HFFc6 (cell line): Measurements from ENCODE around the gene GPR3. TPM values are rescaled to one million over a fixed set of nuclear protein-coding genes. Genes with fewer than 3 reads are reported as not detected.
"Not testable (repeated sequence)": the region's sequence is repeated elsewhere in the genome, so short reads cannot be mapped to it uniquely, and the experiment has no call there.

Experiments
- DNase-seq: peaks from one replicate; pipeline ENCODE4 v3.0.0-alpha.2; 2018
- H3K27ac Mint-ChIP-seq: 2 replicates; pipeline ENCODE4 v1.8.0; 2020; ENCODE audit warnings: mild to moderate bottlenecking, mixed read lengths
- H3K27me3 Mint-ChIP-seq: 2 replicates; pipeline ENCODE4 v1.8.0; 2021; ENCODE audit warnings: mild to moderate bottlenecking, moderate library complexity, mixed read lengths; ENCODE audit not compliant: insufficient read depth
- H3K36me3 Mint-ChIP-seq: 2 replicates; pipeline ENCODE4 v1.8.0; 2021; ENCODE audit warnings: low read depth, mixed read lengths
- H3K4me1 Mint-ChIP-seq: 2 replicates; pipeline ENCODE4 v1.8.0; 2020; ENCODE audit warnings: low read depth, mixed read lengths
- H3K4me3 Mint-ChIP-seq: 2 replicates; pipeline ENCODE4 v1.8.0; 2020; ENCODE audit warnings: mild to moderate bottlenecking, moderate library complexity, mixed read lengths
- H3K9me3 Mint-ChIP-seq: 2 replicates; pipeline ENCODE4 v1.8.0; 2020; ENCODE audit warnings: mild to moderate bottlenecking, mixed read lengths
- CTCF ChIP-seq: fragments of 200-600 bp; sonication (generic); IDR thresholded peaks from 2 replicates; pipeline ENCODE4 v1.5.0; 2021; ENCODE audit warnings: antibody characterized with exemption, mild to moderate bottlenecking
- total RNA-seq, 6 experiments: library from RNA; stranded (reverse); fragmentation: NEBNext Ultra II Directional; extraction: Animal tissue kit (Norgen Biotek cat#: 25700); gene quantifications; 2 replicates in 1 of 6; 3 replicates in 5 of 6; pipeline ENCODE4 v1.2.3, GENCODE V29; 2021

Gene GPR3
- total RNA-seq, 6 experiments from 2014 or later = 2.3 to 3.3 (median 2.9) TPM

GRCh38 chr1:27427816-27428315 lies 35.4 kb downstream of the GPR3 start:
- TF ChIP-seq CTCF = no peak
- H3K27me3 Mint-ChIP-seq = no peaks in the 10 kb centered on the region
- DNase-seq = no peak
- no peaks in the 10 kb centered on the region for H3K9me3 Mint-ChIP-seq
- H3K4me3 Mint-ChIP-seq = peak overlapping the region; percentile 74; the same call in 1 of the 2 replicates
- H3K4me1 Mint-ChIP-seq = peaks cover 36% of the 10 kb centered on the region
- peak overlapping the region; percentile 89 for H3K27ac Mint-ChIP-seq
- no peaks in the 10 kb centered on the region for H3K36me3 Mint-ChIP-seq

- no peaks in the 10 kb centered on the region for H3K9me3 Mint-ChIP-seq
- H3K27me3 Mint-ChIP-seq = no peaks in the 10 kb centered on the region
- H3K27ac Mint-ChIP-seq = peak overlapping the region; percentile 89
- no peak for DNase-seq
- no peaks in the 10 kb centered on the region for H3K36me3 Mint-ChIP-seq
- peak overlapping the region; percentile 74; the same call in 1 of the 2 replicates for H3K4me3 Mint-ChIP-seq
- H3K4me1 Mint-ChIP-seq = peaks cover 40% of the 10 kb centered on the region
- TF ChIP-seq CTCF = no peak
Observed at GRCh38 chr1:27428316-27429028, 36.0 kb downstream of the GPR3 start.

GRCh38 chr1:27429029-27429425 lies 36.6 kb downstream of the GPR3 start:
- TF ChIP-seq CTCF = no peak
- Mint-ChIP-seq H3K4me1 (peaks cover 45% of the 10 kb centered on the region), H3K27ac (peak overlapping the region; percentile 89; the same call in 1 of the 2 replicates), H3K4me3 (peak overlapping the region; percentile 74), H3K27me3 (no peaks in the 10 kb centered on the region), H3K36me3 (no peaks in the 10 kb centered on the region), H3K9me3 (no peaks in the 10 kb centered on the region)
- DNase-seq = no peak

GRCh38 chr1:27430903-27431600 lies 38.6 kb downstream of the GPR3 start:
- Mint-ChIP-seq H3K4me3 (no peak overlapping the region), H3K36me3 (no peaks in the 10 kb centered on the region), H3K27me3 (no peaks in the 10 kb centered on the region), H3K4me1 (peaks cover 57% of the 10 kb centered on the region), H3K9me3 (no peaks in the 10 kb centered on the region), H3K27ac (peak overlapping the region; percentile 49; the same call in 1 of the 2 replicates)
- TF ChIP-seq CTCF = no peak
- no peak for DNase-seq

GRCh38 chr1:27431601-27431940 lies 39.1 kb downstream of the GPR3 start:
- Mint-ChIP-seq H3K27ac (peak overlapping the region; percentile 29; the same call in 1 of the 2 replicates), H3K4me1 (peaks cover 62% of the 10 kb centered on the region), H3K36me3 (no peaks in the 10 kb centered on the region), H3K27me3 (no peaks in the 10 kb centered on the region), H3K9me3 (no peaks in the 10 kb centered on the region), H3K4me3 (no peak overlapping the region)
- no peak for TF ChIP-seq CTCF
- no peak for DNase-seq

- not testable (repeated sequence) for DNase-seq, H3K9me3 Mint-ChIP-seq, H3K4me3 Mint-ChIP-seq, H3K36me3 Mint-ChIP-seq, H3K27ac Mint-ChIP-seq, H3K27me3 Mint-ChIP-seq
- peaks cover 69% of the 10 kb centered on the region for H3K4me1 Mint-ChIP-seq
Observed at GRCh38 chr1:27432725-27433124, 40.3 kb downstream of the GPR3 start.
